Epidermal melanocyte (primary cell): ENCODE data around the gene ZNF585A.

ENCODE experiments used
- DNase-seq: peaks from one replicate; pipeline ENCODE4 v3.0.0; 2011; ENCODE audit warnings: low spot score; ENCODE audit not compliant: insufficient read length

Gene ZNF585A

DNA sequence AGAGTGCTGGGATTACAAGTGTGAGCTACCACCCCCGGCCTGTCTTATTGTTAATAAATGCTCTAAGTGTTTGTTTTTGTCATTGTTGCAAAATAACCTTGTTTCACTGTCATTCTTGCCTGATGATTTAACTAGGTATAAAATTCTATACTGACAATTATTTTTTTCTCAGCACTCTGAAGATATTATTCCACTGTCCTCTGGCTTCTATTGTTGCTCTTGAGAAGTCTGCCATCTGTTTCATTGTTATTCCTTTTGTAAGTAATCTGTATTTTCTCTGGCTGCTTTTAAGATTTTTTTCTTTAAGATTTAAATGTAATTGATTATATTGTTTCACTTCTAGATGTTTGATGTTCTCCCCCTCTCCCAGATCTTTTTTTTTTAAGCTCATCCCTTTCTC is 76.6 kb downstream of the ZNF585A start:
- DNase-seq = no peak
